Uterus (tissue), 2 donors: Measurements from ENCODE around the gene LZIC.

ENCODE experiments used
- CTCF ChIP-seq, 4 experiments: fragments of 200-600 bp in 2 of 4; fragments of 450-650 bp in 2 of 4; sonication (generic) in 2 of 4; IDR thresholded peaks; one replicate each; pipeline ENCODE4 v1.5.1; 2016 to 2019; ENCODE audit warnings: antibody characterized with exemption in 4 of 4, mild to moderate bottlenecking in 2 of 4, moderate library complexity in 1 of 4
- POLR2A ChIP-seq, 2 donors: fragments of 450-650 bp; IDR thresholded peaks; one replicate each; pipeline ENCODE4 v1.6.1; 2016; ENCODE audit warnings: antibody characterized with exemption in 2 of 2, mild to moderate bottlenecking in 1 of 2, moderate library complexity in 1 of 2

- TF ChIP-seq CTCF (IDR thresholded peaks at IDR 0.05) = no peak
- TF ChIP-seq POLR2A (IDR thresholded peaks at IDR 0.05) = no peak
These were observed 41.8 kb downstream of the LZIC start for GRCh38 chr1:9901148-9902059.
